Measurements from ENCODE around the gene SEMA3B.

SEMA3B gene

DNA sequence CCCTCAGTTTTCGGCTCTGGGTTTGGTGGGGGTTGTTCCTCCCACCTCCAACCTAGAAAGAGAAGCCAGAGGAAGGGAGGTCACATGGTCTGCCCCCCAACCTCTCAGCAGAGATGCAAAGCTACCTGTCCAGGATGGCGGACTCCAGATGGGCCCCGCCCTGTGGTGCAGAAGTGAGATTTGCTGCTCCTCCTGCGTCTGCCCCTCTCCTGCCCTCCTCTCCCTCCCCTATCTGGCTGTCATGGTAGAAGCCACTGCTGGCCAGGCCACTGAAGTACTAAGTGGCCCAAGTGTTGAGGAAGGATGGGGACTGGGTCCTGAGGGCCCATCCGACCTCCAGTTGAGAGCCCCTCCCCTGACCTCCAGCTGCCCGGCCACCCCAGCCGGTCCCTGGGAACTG is 2.1 kb upstream of the SEMA3B start:
- no peak overlapping the region for H3K27ac ChIP-seq (ENCODE audit: extremely low read depth, low read depth, low read length)
- peaks cover 3% of the 10 kb centered on the region; the same call in 1 of the 2 replicates for H3K4me1 ChIP-seq (ENCODE audit: control insufficient read depth, insufficient read depth, low read length)
- no peaks in the 10 kb centered on the region for H3K9me3 ChIP-seq (ENCODE audit: control insufficient read depth, insufficient read depth, low read depth, low read length)
- no peak for TF ChIP-seq ZNF146 (tag by site-specific recombination; IDR thresholded peaks at IDR 0.05)
- no peak for TF ChIP-seq ZNF558 (tag by site-specific recombination; IDR thresholded peaks at IDR 0.05)
- TF ChIP-seq ZNF274 (IDR thresholded peaks at IDR 0.05; ENCODE audit: low read length): no peak
- TF ChIP-seq ZNF274 (tag by site-specific recombination; IDR thresholded peaks at IDR 0.05; ENCODE audit: borderline replicate concordance): no peak
- TF ChIP-seq, protein P1, sequence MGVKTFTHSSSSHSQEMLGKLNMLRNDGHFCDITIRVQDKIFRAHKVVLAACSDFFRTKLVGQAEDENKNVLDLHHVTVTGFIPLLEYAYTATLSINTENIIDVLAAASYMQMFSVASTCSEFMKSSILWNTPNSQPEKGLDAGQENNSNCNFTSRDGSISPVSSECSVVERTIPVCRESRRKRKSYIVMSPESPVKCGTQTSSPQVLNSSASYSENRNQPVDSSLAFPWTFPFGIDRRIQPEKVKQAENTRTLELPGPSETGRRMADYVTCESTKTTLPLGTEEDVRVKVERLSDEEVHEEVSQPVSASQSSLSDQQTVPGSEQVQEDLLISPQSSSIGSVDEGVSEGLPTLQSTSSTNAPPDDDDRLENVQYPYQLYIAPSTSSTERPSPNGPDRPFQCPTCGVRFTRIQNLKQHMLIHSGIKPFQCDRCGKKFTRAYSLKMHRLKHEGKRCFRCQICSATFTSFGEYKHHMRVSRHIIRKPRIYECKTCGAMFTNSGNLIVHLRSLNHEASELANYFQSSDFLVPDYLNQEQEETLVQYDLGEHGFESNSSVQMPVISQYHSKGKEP (tag by site-specific recombination; IDR thresholded peaks at IDR 0.05): no peak
- no peak for TF ChIP-seq ZNF76 (tag by site-specific recombination; IDR thresholded peaks at IDR 0.05; ENCODE audit: borderline replicate concordance, low read depth)
- TF ChIP-seq ZNF24 (tag by site-specific recombination; IDR thresholded peaks at IDR 0.05): no peak
- ChIA-PET CTCF (interaction anchor here (0.7 to 1.8 kb wide), 4 partner anchors 20 to 1677 kb away, joined by 3 to 8 read pairs (median 4); no protein-coding TSS in a partner anchor), POLR2A (interaction anchor here (0.6 kb wide), 1 partner anchor 23 kb away, joined by 3 read pairs; no protein-coding TSS in a partner anchor)
- no peaks in the 10 kb centered on the region for H3K36me3 ChIP-seq (ENCODE audit: control insufficient read depth in 2 of 2, insufficient read depth in 1 of 2, low read length in 2 of 2)
- H3K4me3 ChIP-seq (ENCODE audit: low read depth, low read length): no peak overlapping the region

- ChIA-PET POLR2A (interaction anchor here (0.6 to 1.7 kb wide), 2 partner anchors 24 to 61 kb away, joined by 3 to 4 read pairs; partner anchors contain the start of gene TUSC2), CTCF (interaction anchor here (0.7 to 1.8 kb wide), 3 partner anchors 21 to 1677 kb away, joined by 3 to 8 read pairs (median 6); no protein-coding TSS in a partner anchor)
- Histone ChIP-seq H3K9me3 (ENCODE audit: control insufficient read depth, insufficient read depth, low read depth, low read length) (no peaks in the 10 kb centered on the region), H3K27ac (ENCODE audit: extremely low read depth, low read depth, low read length) (no peak overlapping the region), H3K4me3 (ENCODE audit: low read depth, low read length) (no peak overlapping the region), H3K4me1 (ENCODE audit: control insufficient read depth, insufficient read depth, low read length) (peaks cover 3% of the 10 kb centered on the region; the same call in 1 of the 2 replicates), H3K36me3 (ENCODE audit: control insufficient read depth in 2 of 2, insufficient read depth in 1 of 2, low read length in 2 of 2) (no peaks in the 10 kb centered on the region)
- TF ChIP-seq PBX3 (CRISPR knock-in tag; IDR thresholded peaks at IDR 0.05) (no peak), ZBTB17 (tag by site-specific recombination; IDR thresholded peaks at IDR 0.05) (no peak), FEZF1 (tag by site-specific recombination; IDR thresholded peaks at IDR 0.05) (no peak), ZNF629 (tag by site-specific recombination; IDR thresholded peaks at IDR 0.05) (no peak), ZFP3 (tag by site-specific recombination; IDR thresholded peaks at IDR 0.05; ENCODE audit: low read depth) (no peak), GLIS2 (tag by site-specific recombination; IDR thresholded peaks at IDR 0.05) (peak; percentile 65), REPIN1 (tag by site-specific recombination; IDR thresholded peaks at IDR 0.05; ENCODE audit: low read depth) (no peak), OSR2 (tag by site-specific recombination; IDR thresholded peaks at IDR 0.05) (no peak), TCF7L2 (IDR thresholded peaks at IDR 0.05; ENCODE audit: borderline replicate concordance, low read depth, low read length) (no peak), GLI2 (tag by site-specific recombination; IDR thresholded peaks at IDR 0.05; ENCODE audit: borderline replicate concordance, low read depth) (no peak), GLIS1 (tag by site-specific recombination; IDR thresholded peaks at IDR 0.05) (peak; percentile 88), KLF8 (tag by site-specific recombination; IDR thresholded peaks at IDR 0.05) (no peak), ZNF184 (tag by site-specific recombination; IDR thresholded peaks at IDR 0.05) (no peak), ZNF530 (tag by site-specific recombination; IDR thresholded peaks at IDR 0.05; ENCODE audit: low read depth) (no peak), MYNN (tag by site-specific recombination; IDR thresholded peaks at IDR 0.05; ENCODE audit: borderline replicate concordance) (no peak), ZNF248 (tag by site-specific recombination; IDR thresholded peaks at IDR 0.05) (no peak), ZNF211 (tag by site-specific recombination; IDR thresholded peaks at IDR 0.05; ENCODE audit: low read depth) (no peak), ZNF692 (tag by site-specific recombination; IDR thresholded peaks at IDR 0.05) (no peak)
- TF ChIP-seq, protein P2, sequence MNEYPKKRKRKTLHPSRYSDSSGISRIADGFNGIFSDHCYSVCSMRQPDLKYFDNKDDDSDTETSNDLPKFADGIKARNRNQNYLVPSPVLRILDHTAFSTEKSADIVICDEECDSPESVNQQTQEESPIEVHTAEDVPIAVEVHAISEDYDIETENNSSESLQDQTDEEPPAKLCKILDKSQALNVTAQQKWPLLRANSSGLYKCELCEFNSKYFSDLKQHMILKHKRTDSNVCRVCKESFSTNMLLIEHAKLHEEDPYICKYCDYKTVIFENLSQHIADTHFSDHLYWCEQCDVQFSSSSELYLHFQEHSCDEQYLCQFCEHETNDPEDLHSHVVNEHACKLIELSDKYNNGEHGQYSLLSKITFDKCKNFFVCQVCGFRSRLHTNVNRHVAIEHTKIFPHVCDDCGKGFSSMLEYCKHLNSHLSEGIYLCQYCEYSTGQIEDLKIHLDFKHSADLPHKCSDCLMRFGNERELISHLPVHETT (tag by site-specific recombination; IDR thresholded peaks at IDR 0.05): no peak
- TF ChIP-seq, protein P3, sequence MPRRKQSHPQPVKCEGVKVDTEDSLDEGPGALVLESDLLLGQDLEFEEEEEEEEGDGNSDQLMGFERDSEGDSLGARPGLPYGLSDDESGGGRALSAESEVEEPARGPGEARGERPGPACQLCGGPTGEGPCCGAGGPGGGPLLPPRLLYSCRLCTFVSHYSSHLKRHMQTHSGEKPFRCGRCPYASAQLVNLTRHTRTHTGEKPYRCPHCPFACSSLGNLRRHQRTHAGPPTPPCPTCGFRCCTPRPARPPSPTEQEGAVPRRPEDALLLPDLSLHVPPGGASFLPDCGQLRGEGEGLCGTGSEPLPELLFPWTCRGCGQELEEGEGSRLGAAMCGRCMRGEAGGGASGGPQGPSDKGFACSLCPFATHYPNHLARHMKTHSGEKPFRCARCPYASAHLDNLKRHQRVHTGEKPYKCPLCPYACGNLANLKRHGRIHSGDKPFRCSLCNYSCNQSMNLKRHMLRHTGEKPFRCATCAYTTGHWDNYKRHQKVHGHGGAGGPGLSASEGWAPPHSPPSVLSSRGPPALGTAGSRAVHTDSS (tag by site-specific recombination; IDR thresholded peaks at IDR 0.05): no peak
- TF ChIP-seq, protein P4, sequence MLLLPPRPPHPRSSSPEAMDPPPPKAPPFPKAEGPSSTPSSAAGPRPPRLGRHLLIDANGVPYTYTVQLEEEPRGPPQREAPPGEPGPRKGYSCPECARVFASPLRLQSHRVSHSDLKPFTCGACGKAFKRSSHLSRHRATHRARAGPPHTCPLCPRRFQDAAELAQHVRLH (tag by site-specific recombination; IDR thresholded peaks at IDR 0.05): no peak
These were observed 1.6 kb upstream of the SEMA3B start for GRCh38 chr3:50267280-50267913.
